Gastroesophageal sphincter (tissue), 3 donors: Measurements from ENCODE around the gene KRTAP16-1.

ENCODE experiments used
- POLR2A ChIP-seq, 2 donors: fragments of 450-650 bp; IDR thresholded peaks; one replicate each; pipeline ENCODE4 v1.6.1; 2017; ENCODE audit warnings: antibody characterized with exemption in 2 of 2, mild to moderate bottlenecking in 2 of 2, moderate library complexity in 1 of 2
- TF ChIP-seq, protein P1 (sequence below), 4 experiments: fragments of 200-600 bp in 2 of 4; fragments of 450-650 bp in 2 of 4; sonication (generic) in 1 of 4; IDR thresholded peaks; one replicate each; pipeline ENCODE4 v1.5.1; 2017 to 2019; ENCODE audit warnings: antibody characterized with exemption in 4 of 4, mild to moderate bottlenecking in 2 of 4, moderate library complexity in 2 of 4

GRCh38 chr17:41318231-41318630 is 9.1 kb upstream of the KRTAP16-1 start:
- TF ChIP-seq, protein P1, sequence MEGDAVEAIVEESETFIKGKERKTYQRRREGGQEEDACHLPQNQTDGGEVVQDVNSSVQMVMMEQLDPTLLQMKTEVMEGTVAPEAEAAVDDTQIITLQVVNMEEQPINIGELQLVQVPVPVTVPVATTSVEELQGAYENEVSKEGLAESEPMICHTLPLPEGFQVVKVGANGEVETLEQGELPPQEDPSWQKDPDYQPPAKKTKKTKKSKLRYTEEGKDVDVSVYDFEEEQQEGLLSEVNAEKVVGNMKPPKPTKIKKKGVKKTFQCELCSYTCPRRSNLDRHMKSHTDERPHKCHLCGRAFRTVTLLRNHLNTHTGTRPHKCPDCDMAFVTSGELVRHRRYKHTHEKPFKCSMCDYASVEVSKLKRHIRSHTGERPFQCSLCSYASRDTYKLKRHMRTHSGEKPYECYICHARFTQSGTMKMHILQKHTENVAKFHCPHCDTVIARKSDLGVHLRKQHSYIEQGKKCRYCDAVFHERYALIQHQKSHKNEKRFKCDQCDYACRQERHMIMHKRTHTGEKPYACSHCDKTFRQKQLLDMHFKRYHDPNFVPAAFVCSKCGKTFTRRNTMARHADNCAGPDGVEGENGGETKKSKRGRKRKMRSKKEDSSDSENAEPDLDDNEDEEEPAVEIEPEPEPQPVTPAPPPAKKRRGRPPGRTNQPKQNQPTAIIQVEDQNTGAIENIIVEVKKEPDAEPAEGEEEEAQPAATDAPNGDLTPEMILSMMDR (IDR thresholded peaks at IDR 0.05) = no peak
- no peak for TF ChIP-seq POLR2A (IDR thresholded peaks at IDR 0.05)
